Naive B cell (primary cell): ENCODE measurements around the gene CALHM2. TPM values are rescaled to one million over a fixed set of nuclear protein-coding genes. Genes with fewer than 3 reads are reported as not detected.
A peak's percentile ranks its signal among the peaks of the same experiment; 100 is the strongest.
"Not testable (repeated sequence)": the region's sequence is repeated elsewhere in the genome, so short reads cannot be mapped to it uniquely, and the experiment has no call there.

Experiments
- ATAC-seq, 2 donors: fragments of 150-1000 bp; cut with Tn5 transposase; 2 replicates each; pipeline ENCODE4 v1.10.0; 2021; ENCODE audit warnings: low read depth in 2 of 2, mild to moderate bottlenecking in 2 of 2, moderate library complexity in 2 of 2
- DNase-seq: peaks from one replicate; pipeline ENCODE4 v3.0.0; 2022
- H3K27ac Mint-ChIP-seq, 6 donors: one replicate each; pipeline ENCODE4 v1.8.0; 2020 to 2022; ENCODE audit warnings: mild to moderate bottlenecking in 6 of 6, mixed read lengths in 6 of 6, moderate library complexity in 5 of 6, inconsistent platforms in 2 of 6
- H3K27me3 Mint-ChIP-seq, 3 donors: one replicate each; pipeline ENCODE4 v1.8.0; 2021 to 2022; ENCODE audit warnings: mixed read lengths in 3 of 3, mild to moderate bottlenecking in 1 of 3
- H3K36me3 Mint-ChIP-seq, 2 donors: one replicate each; pipeline ENCODE4 v1.8.0; 2020 to 2022; ENCODE audit warnings: mixed read lengths in 2 of 2, inconsistent platforms in 1 of 2, mild to moderate bottlenecking in 1 of 2
- H3K4me1 Mint-ChIP-seq, 3 donors: one replicate each; pipeline ENCODE4 v1.8.0; 2020 to 2022; ENCODE audit warnings: mixed read lengths in 3 of 3, inconsistent platforms in 1 of 3, mild to moderate bottlenecking in 1 of 3, moderate library complexity in 1 of 3
- H3K4me3 Mint-ChIP-seq, 8 donors: one replicate each; pipeline ENCODE4 v1.8.0; 2020 to 2022; ENCODE audit warnings: mild to moderate bottlenecking in 8 of 8, mixed read lengths in 8 of 8, moderate library complexity in 8 of 8, inconsistent platforms in 2 of 8
- H3K9me3 Mint-ChIP-seq, 7 donors: one replicate each; pipeline ENCODE4 v1.8.0; 2020 to 2022; ENCODE audit warnings: mixed read lengths in 7 of 7, mild to moderate bottlenecking in 5 of 7, inconsistent platforms in 2 of 7, moderate library complexity in 1 of 7
- polyA plus RNA-seq, 6 donors: library from polyadenylated mRNA; unstranded; fragments of 300-500 nt; fragmentation: Illumina TruSeq; gene quantifications; one replicate each; pipeline ENCODE4 v1.2.3, GENCODE V29; 2021; ENCODE audit warnings: low read depth in 6 of 6

Gene CALHM2
- polyA plus RNA-seq, 6 donors from 2014 or later: 0.39 to 2.3 (median 1.00) TPM; not detected in 1

- H3K27ac Mint-ChIP-seq: no peak overlapping the region
- no peak for DNase-seq
- no peak for ATAC-seq
- H3K36me3 Mint-ChIP-seq: peaks cover 35 to 39% of the 10 kb centered on the region in 2 donors
- no peaks in the 10 kb centered on the region for H3K27me3 Mint-ChIP-seq
- no peaks in the 10 kb centered on the region for H3K4me1 Mint-ChIP-seq
- no peaks in the 10 kb centered on the region for H3K9me3 Mint-ChIP-seq
- H3K4me3 Mint-ChIP-seq: no peak overlapping the region
Observed at GRCh38 chr10:103442031-103442461, 10.1 kb downstream of the CALHM2 start.

DNA sequence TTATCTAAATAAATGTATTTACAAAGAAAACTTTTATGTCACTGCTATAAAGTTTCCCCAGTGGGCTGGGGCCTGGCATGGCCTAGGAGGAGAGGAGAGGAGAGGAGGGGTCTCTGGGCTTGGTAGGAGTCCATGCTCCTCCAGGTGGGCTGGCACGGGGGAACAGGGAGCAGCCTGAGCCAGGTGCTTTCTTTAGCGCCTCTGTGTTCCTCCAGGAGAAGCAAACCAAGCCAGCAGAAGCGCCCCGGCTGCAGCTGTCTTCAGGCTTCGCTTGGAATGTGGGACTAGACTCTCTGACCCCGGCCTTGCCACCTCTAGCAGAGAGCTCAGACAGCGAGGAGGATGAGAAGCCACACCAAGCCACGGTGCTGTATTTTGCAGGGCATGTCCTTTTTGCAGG, 10.6 kb downstream of the CALHM2 start:
- Mint-ChIP-seq H3K9me3 (no peaks in the 10 kb centered on the region), H3K4me3 (no peak overlapping the region), H3K27ac (no peak overlapping the region), H3K4me1 (no peaks in the 10 kb centered on the region), H3K36me3 (peaks cover 39 to 43% of the 10 kb centered on the region in 2 donors), H3K27me3 (no peaks in the 10 kb centered on the region)
- ATAC-seq (no peak), DNase-seq (no peak)

DNA sequence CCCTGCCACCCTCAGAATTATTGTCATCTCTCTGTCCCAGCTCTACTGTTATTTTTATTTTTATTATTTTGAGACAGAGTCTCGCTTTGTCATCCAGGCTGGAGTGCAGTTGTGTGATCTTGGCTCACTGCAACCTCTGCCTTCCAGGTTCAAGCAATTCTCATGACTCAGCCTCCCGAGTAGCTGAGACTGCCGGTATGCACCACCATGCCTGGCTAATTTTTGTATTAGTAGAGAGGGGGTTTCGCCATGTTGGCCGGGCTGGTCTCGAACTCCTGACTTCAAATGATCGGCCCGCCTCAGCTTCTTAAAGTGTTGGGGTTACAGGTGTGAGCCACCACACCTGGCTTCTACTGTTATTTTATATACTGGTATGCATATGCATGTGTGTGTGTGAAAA, 11.0 kb downstream of the CALHM2 start:
- H3K4me3 Mint-ChIP-seq: no peak overlapping the region
- no peaks in the 10 kb centered on the region for H3K4me1 Mint-ChIP-seq
- H3K27ac Mint-ChIP-seq: no peak overlapping the region
- H3K27me3 Mint-ChIP-seq: no peaks in the 10 kb centered on the region
- peaks cover 43 to 46% of the 10 kb centered on the region in 2 donors for H3K36me3 Mint-ChIP-seq
- ATAC-seq (no peak), DNase-seq (no peak)
- no peaks in the 10 kb centered on the region for H3K9me3 Mint-ChIP-seq

- no peak overlapping the region for H3K4me3 Mint-ChIP-seq
- ATAC-seq: no peak
- H3K9me3 Mint-ChIP-seq: no peaks in the 10 kb centered on the region
- DNase-seq: no peak
- H3K36me3 Mint-ChIP-seq: peaks cover 44 to 46% of the 10 kb centered on the region in 2 donors
- H3K27me3 Mint-ChIP-seq: no peaks in the 10 kb centered on the region
- H3K27ac Mint-ChIP-seq: peak overlapping the region in 3 of 6 donors; percentile 62 to 80 (median 74)
- no peaks in the 10 kb centered on the region for H3K4me1 Mint-ChIP-seq
Observed at GRCh38 chr10:103440416-103440815, 11.8 kb downstream of the CALHM2 start.

DNA sequence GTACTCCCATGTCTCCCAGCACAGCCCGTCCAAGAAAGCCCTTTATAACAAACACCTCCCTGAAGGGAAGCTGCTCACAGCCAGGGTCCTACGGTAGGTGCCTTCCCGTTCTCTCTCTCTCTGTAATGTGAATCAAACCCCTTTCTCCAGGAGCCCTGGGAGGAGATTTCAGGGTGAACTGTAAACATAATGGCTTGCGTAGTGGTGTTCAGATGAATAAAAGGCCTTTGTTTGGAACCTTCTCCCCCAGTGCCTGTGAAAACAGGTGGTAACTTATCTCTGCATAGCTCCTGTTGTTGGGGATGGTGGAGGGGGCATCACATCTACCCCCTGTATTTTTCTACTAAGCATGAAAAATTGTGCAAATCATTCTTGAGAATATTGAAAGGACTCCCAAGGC, 12.4 kb downstream of the CALHM2 start:
- Mint-ChIP-seq H3K9me3 (no peaks in the 10 kb centered on the region), H3K36me3 (peaks cover 39 to 46% of the 10 kb centered on the region in 2 donors), H3K27ac (peak overlapping the region in 4 of 6 donors; percentile 22 to 74 (median 54)), H3K27me3 (no peaks in the 10 kb centered on the region), H3K4me1 (no peaks in the 10 kb centered on the region), H3K4me3 (no peak overlapping the region)
- ATAC-seq (no peak), DNase-seq (no peak)

GRCh38 chr10:103433858-103434257, 18.3 kb downstream of the CALHM2 start:
- ATAC-seq (no peak), DNase-seq (no peak)
- no peaks in the 10 kb centered on the region for H3K4me1 Mint-ChIP-seq
- no peaks in the 10 kb centered on the region for H3K9me3 Mint-ChIP-seq
- peak overlapping the region in 2 of 6 donors; percentile 15 to 89 for H3K27ac Mint-ChIP-seq
- no peaks in the 10 kb centered on the region for H3K27me3 Mint-ChIP-seq
- H3K36me3 Mint-ChIP-seq: peaks cover 40 to 43% of the 10 kb centered on the region in 2 donors
- no peak overlapping the region for H3K4me3 Mint-ChIP-seq

DNA sequence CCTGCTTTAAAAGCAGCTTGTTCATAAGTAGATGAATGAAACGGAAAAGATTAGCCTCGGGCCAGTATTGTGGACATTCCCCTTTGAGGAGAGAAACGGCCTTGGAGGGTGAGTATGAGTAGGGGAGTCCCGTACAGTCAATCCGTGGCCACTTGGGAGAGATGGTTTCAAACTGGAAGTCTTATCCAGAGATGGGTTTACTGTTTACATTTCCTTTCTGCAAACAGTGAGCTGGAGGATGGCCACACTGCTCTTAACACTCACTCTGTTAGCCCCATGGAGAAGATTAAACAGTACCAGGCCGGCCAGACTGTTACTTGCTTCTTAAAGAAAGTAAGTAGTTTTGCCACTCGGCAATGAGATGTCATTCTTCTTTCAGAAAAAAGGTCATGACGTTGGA, 20.3 kb downstream of the CALHM2 start:
- no peaks in the 10 kb centered on the region for H3K27me3 Mint-ChIP-seq
- peak overlapping the region in 2 of 6 donors; percentile 23 to 46 for H3K27ac Mint-ChIP-seq
- no peak overlapping the region for H3K4me3 Mint-ChIP-seq
- no peaks in the 10 kb centered on the region for H3K9me3 Mint-ChIP-seq
- ATAC-seq (no peak), DNase-seq (no peak)
- no peaks in the 10 kb centered on the region for H3K4me1 Mint-ChIP-seq
- peaks cover 23 to 41% of the 10 kb centered on the region in 2 donors for H3K36me3 Mint-ChIP-seq

DNA sequence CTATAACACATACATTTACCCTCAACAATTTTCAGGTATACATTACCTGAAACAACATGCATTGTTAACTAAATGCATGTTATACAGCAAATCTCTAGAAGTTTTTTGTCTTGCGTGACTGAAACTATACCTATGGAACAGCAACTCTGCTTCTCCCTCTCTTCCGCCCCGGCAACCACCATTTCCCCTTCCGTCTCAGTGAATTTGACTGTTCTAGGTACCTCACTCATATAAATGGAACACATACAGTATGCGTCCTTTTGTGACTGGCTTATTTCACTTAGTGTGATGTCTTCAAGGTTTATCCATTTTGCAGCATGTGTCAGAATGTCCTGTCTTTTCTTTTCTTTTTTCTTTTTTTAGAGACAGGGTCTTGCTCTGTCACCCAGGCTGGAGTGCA, 22.5 kb downstream of the CALHM2 start:
- Mint-ChIP-seq H3K9me3 (no peaks in the 10 kb centered on the region), H3K27me3 (no peaks in the 10 kb centered on the region), H3K4me3 (peak overlapping the region in 1 of 8 donors; percentile 42), H3K4me1 (no peaks in the 10 kb centered on the region), H3K27ac (peak overlapping the region in 2 of 6 donors; percentile 53 to 61), H3K36me3 (peaks cover 27 to 41% of the 10 kb centered on the region in 2 donors)
- no peak for ATAC-seq
- no peak for DNase-seq

DNA sequence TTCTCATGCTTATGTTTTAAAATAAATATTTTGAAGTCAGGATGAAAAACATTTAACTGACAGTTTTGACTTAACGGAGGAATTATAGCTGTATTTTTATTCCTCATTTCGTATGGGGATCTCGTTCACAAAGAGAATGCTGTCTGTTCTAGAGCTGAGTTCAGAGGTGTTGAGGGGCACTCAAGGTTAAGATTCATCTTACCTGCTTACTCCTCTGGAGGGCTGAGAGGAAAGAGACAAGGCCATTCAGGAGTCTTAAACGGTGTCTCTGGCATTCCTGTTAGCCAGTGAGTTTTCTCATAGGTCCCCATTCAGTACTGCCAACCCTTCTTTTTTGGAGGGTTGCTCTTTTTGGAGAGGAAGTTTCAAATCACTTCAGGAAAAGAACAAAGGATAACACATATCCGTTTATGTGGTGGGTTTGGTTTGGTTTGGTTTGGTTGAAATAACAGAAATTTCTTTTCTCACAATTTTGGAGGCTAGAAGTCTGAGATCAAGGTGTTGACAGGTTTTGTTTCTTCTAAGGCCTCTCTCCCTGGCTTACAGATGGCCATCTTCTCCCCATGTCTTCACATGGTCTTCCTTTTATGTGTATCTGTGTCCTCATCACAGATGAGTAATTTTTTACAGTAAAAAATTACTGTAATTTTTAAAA, 23.1 kb downstream of the CALHM2 start:
- Mint-ChIP-seq H3K4me1 (no peaks in the 10 kb centered on the region), H3K27ac (peak overlapping the region in 5 of 6 donors; percentile 26 to 72 (median 45)), H3K4me3 (no peak overlapping the region), H3K36me3 (peaks cover 32 to 46% of the 10 kb centered on the region in 2 donors), H3K27me3 (no peaks in the 10 kb centered on the region), H3K9me3 (no peaks in the 10 kb centered on the region)
- no peak for DNase-seq
- no peak for ATAC-seq

- H3K27me3 Mint-ChIP-seq: no peaks in the 10 kb centered on the region
- H3K36me3 Mint-ChIP-seq: peaks cover 37 to 53% of the 10 kb centered on the region in 2 donors
- no peak overlapping the region for H3K4me3 Mint-ChIP-seq
- peak overlapping the region in 1 of 6 donors; percentile 37 for H3K27ac Mint-ChIP-seq
- H3K4me1 Mint-ChIP-seq: no peaks in the 10 kb centered on the region
- no peak for DNase-seq
- ATAC-seq: no peak
- H3K9me3 Mint-ChIP-seq: no peaks in the 10 kb centered on the region
Observed at GRCh38 chr10:103427866-103428265, 24.3 kb downstream of the CALHM2 start.

GRCh38 chr10:103423748-103424147, 28.4 kb downstream of the CALHM2 start:
- DNase-seq: no peak
- Mint-ChIP-seq H3K4me1 (no peaks in the 10 kb centered on the region), H3K27ac (peak overlapping the region in 1 of 6 donors; percentile 25), H3K36me3 (peaks cover 29 to 43% of the 10 kb centered on the region in 2 donors), H3K27me3 (no peaks in the 10 kb centered on the region), H3K4me3 (no peak overlapping the region), H3K9me3 (no peaks in the 10 kb centered on the region)
- no peak for ATAC-seq

GRCh38 chr10:103419101-103419500, 33.1 kb downstream of the CALHM2 start:
- peaks cover 33 to 54% of the 10 kb centered on the region in 2 donors for H3K36me3 Mint-ChIP-seq
- H3K9me3 Mint-ChIP-seq: no peaks in the 10 kb centered on the region
- no peak overlapping the region for H3K4me3 Mint-ChIP-seq

GRCh38 chr10:103417601-103418000, 34.6 kb downstream of the CALHM2 start:
- H3K9me3 Mint-ChIP-seq: no peaks in the 10 kb centered on the region
- peaks cover 28 to 44% of the 10 kb centered on the region in 2 donors for H3K36me3 Mint-ChIP-seq
- H3K27me3 Mint-ChIP-seq: no peaks in the 10 kb centered on the region
- no peak overlapping the region for H3K27ac Mint-ChIP-seq
- ATAC-seq (no peak), DNase-seq (no peak)
- H3K4me1 Mint-ChIP-seq: no peaks in the 10 kb centered on the region
- no peak overlapping the region for H3K4me3 Mint-ChIP-seq

More at GRCh38 chr10:103419101-103419500, 33.1 kb downstream of the CALHM2 start:
- H3K27me3 Mint-ChIP-seq: no peaks in the 10 kb centered on the region
- no peaks in the 10 kb centered on the region for H3K4me1 Mint-ChIP-seq
- no peak for ATAC-seq
- DNase-seq: no peak
- peak overlapping the region in 1 of 6 donors; percentile 15 for H3K27ac Mint-ChIP-seq

DNA sequence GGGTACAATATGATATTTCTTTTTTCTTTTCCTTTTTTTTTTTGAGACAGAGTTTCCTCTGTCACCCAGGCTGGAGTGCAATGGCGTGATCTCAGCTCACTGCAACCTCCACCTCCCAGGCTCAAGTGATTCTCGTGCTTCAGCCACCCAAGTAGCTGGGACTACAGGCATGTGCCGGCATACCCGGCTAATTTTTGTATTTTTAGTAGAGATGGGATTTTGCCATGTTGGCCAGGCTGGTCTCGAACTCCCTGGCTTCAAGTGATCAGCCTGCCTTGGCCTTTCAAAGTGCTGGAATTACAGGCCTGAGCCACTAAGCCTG, 35.1 kb downstream of the CALHM2 start:
- H3K4me1 Mint-ChIP-seq, H3K9me3 Mint-ChIP-seq, ATAC-seq, H3K27me3 Mint-ChIP-seq, H3K27ac Mint-ChIP-seq, DNase-seq, H3K4me3 Mint-ChIP-seq: not testable (repeated sequence)
- H3K36me3 Mint-ChIP-seq: peaks cover 28 to 40% of the 10 kb centered on the region in 2 donors
